Superior temporal gyrus (tissue), 1 donor: ENCODE data around the gene OTUD4.

Experiments used
- DNase-seq: peaks from one replicate; pipeline ENCODE4 v3.0.0-alpha.2; 2016; ENCODE audit errors: extremely low spot score

OTUD4 gene

DNA sequence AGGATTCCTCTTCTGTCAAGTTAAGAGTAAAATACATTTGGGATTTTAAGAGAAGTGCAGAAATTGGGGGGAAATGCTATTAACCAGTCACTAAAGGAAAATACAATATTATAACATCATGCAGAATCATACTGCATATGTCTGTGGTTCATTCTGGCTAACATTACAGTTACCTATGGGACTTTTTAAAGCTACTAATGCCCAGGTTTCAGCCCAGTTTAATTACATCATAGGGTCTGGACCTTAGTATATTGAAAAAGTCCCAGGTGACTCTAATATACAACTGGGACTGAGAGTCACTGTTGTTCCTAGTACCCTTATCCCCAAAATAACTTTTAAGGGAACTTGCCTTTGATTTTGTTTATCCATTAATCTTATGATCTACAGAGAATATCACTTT lies 72.3 kb downstream of the OTUD4 start:
- DNase-seq = no peak

DNA sequence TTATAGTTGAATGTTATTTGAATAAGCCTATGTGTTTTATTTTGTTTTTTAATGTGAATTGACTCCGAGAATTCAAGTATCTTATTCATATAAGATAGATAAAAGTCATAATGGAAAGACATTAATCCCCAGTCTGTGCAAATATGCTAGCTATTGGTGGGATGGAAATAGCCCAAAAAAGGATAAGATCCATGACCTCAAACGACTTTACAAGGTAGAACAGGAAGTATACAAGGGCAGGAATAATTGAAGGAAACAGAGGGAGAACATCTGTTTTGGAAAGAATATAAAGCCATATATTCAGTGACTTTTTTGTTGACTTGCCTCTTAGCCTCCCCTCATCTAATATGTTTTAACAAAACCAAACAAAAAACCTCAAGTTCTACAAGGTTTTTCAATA lies 73.3 kb downstream of the OTUD4 start:
- DNase-seq = no peak

DNA sequence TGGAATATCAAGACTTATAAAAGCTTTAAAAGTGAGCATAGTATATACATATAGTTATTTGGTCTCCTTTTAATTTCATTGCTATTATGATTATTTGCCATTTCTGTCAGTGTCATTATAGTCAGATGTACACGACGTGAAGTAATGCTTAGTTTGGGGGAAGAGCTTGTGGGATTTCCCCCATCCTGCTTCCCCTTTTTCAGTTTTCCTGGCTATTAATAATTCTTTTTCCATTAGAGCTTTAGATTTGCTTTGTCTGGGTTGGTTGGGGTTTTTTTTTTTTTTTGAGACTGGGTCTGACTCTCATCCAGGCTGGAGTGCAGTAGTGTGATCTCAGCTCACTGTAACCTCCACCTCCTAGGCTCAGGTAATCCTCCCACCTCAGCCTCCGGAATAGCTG lies 76.9 kb downstream of the OTUD4 start:
- no peak for DNase-seq

DNA sequence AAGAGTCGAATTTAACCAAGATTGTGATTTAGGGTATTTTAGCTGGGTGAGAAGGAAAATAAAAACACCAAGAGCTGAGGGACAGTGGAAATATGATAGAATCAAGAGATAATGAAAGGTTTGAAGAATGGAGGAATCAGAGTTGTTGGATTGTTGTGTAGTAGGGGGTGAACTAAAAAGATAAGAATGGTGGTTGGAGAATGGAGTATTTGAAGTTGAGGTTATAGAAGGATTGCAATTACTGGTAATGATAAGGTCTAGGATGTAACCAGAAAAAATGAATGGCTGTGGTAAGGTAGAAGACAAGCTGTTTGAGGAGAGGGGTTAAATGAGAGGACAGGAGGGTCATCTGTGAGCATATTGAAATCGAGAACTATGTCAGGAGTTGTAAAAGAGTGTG lies 77.8 kb downstream of the OTUD4 start:
- no peak for DNase-seq

DNA sequence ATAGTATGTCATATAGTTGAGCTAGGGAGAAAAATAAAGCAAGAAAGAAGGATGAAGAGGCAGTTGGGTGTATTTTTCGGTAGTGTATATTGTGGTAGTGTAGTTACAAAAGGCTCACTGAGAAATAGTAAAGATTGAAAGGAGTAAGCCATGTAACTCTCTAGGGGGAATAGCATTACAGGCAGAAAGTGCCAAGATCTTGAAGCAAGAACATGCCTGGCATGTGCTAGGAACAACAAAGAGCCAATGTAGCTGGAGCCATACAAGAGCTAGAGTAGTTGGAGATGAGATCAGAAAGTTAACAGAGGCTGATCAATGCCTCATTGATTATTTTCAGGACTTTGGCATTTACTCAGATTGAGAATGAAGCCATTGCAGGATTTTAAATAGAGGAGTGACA lies 79.3 kb downstream of the OTUD4 start:
- no peak for DNase-seq

DNA sequence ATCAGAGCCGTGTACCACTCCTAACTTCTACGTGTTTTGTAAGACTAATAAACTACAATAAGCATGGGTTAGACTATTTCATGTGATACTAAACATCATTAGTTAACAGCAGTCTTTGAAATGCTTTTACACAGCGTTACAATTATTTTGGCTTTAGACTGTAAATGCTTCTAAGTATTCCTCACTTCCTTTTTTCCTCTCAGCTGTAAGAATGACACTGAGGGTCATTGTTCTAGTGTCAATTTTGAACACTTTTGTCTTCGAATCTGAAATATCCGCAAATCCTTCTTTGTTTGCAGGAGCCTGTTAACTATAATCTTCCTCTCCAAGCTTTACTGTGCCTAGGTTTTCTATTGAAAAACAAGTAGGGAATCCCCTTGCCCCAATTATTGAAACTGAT lies 80.7 kb downstream of the OTUD4 start:
- DNase-seq = peak; percentile 31

DNA sequence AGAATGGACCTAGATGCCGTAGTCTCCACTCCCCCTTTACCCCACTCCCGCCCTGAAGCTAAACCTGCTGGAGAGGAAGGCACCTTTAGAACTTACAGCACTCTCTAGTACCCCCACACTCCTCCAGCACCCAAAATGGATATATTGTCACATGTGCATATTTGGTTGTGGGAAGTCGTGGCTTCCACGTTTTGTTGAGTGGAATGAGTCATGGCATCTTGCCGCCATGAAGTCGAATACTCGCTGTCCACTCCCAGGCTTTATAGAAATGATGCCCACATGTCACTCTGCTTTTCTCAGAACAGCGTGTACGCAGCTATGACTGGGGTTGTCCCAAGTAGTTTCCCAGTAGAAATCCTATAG lies 81.7 kb downstream of the OTUD4 start:
- peak; percentile 61 for DNase-seq

DNA sequence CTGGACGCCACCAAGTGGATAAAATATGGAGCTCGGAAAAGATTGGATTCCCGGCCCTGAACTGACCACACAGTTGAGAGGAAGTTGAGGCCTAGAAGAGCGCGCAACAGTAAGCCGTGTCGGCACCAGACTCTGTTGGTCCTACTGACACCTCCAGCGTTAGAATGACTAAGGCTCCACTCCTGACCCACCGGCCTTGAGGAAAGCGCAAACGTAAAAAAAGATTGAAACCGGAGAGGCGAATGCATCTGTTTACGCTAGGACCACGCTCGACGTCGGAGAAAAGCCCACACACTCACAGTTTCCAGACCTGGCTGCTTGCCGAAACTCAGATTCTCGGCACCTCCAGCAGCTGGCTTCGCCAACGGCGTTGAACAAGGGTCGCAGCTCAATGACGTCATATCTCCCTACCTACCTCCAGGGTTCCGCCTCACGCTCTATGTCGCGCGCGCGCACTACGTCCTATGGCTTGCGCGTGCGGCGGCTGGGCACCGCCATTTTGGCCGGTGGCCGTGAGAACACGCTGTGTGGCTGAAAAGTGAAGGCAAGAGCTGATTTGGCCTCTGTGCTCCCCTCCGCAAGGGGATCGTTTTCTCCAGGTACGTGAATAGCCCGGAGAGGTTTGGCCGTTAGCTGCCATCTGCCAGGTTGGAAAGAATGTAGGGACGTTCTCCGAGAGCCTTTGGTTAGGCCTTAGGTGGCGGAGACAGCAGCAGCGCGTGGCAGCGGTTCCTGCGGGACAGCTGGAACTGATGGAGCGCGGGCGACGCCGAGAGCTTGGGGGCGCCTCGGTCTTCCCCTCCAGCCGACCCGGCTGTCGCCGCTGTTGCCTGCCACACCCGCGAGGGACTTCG lies 82.3 kb downstream of the OTUD4 start, which contains the start of the genes ABCE1 and ANAPC10:
Gene ABCE1, plus strand, starts transcription at position 491 of the 854 bp plus-strand sequence. CDS start 6,102 bp downstream, outside the sequence.
Gene ANAPC10, minus strand, starts transcription at position 376 of the 854 bp plus-strand sequence. CDS start 2,097 bp downstream, outside the sequence.
- peak; percentile 98 for DNase-seq

DNA sequence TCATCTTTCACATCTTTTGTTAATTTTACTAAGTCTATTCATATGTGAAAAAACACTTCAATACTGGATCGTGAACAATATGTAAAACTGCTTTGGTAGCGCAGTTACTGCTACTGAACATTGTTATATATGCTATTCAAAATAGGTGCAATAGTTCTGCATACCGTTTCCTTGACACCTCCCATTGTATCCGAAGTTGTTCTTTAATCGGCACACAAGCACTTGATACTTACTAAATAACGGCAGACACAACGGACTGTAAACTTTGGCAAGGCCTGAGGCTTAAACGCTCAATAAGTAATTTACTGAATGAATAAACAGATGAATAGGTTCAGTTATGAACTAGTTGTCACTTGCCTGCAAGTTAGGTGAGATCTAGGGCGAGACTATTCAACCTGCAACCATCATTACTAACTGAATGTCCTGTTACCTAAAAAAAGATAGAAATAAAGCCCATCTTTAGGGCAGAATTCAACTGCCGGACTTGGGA lies 83.0 kb downstream of the OTUD4 start:
- no peak for DNase-seq

DNA sequence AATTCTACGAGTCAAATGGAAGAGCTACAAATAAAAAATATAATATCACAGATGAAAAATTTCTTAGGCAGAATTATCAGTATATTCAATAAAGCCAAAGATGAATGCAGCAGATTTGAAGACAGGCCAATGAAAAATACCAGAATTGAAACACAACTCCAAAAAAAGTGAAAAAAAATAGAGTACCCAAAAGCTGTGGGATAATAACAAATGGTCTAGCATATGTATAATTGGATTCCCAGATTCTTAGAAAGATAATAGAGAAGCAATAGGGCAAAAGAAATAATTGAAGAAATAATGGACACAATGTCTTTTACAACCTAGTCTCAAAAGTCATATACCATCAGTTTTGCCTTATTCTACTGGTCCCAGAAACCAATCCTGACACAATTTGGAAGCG lies 86.8 kb downstream of the OTUD4 start:
- no peak for DNase-seq

DNA sequence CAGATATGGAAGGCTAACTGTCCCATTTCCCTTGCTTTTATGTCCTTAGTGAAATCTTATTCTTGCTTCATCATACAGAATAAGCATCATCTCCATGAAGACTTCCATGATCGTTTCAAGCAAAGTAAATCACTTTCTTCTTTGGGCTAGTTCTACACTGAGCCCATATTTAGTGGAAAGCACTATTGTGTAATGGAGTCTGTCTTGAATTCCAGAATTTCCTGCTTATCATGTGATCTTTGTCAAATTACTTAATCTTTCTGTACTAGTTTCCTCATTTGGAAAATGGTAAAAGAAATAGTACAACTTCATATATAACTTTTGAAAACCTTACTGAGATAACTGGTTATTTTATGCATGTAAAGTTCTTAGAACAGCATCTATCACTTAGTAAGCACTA lies 90.0 kb downstream of the OTUD4 start:
- no peak for DNase-seq

DNA sequence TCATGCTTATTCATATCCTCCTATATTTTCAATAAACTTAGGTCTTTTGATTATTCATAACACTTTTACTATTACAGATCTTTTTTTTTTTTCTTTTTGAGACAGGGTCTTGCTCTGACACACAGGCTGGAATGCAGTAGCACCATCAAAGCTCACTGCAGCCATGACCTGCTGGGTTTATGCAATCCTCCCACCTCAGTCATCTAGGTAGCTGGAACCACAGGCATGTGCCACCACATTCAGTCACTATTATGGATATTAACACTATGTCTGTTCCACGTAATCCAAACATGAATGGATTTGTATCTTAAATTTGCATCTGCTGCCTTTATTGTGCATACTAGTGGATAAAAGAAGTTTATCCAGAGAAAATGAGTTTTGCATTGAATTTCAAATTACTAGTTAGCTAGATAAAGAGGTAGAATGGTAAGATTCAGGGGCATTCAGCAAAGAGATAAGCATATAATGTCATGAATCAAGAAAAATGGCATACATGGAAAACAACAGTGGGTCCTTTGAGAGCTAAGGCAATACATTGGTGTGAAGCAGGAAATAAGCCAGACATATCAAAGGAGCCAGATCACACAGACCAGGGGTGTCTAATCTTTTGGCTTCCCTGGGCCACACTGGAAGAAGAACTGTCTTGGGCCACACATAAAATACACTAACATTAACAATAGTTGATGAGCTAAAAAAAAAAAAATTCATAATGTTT lies 96.3 kb downstream of the OTUD4 start:
- no peak for DNase-seq
